ENCODE measurements around the gene DNAH14.

The DNAH14 gene

DNA sequence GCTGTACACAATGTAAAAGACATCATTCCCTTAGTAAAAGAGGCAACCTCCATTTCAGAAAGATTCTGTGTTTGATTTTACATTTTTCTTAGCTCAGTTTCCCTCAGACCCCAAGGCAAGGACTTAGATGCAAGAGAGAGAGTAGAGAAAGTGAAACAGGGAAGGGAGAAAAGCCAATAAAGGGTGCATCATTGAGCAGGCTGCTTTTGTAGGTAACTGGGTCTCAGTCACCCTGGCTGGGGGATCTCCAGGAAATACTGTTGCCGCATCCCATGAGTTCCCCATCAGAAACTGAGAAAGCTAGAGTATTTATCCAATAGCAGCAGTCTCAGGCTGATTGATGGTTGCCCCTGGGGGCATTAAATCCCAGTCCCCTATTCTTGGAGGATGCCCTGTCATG lies 23.1 kb upstream of the DNAH14 start:
- no peak for DNase-seq
- H3K27ac ChIP-seq (ENCODE audit: low read depth, low read length), result no peak overlapping the region
- H3K4me2 ChIP-seq (ENCODE audit: low read length), result no peak overlapping the region
- H3K56ac ChIP-seq (ENCODE audit: low read length), result peak overlapping the region; percentile 34
- no peak overlapping the region for H3K18ac ChIP-seq (ENCODE audit: low read length)
- H3K79me2 ChIP-seq (ENCODE audit: control insufficient read depth, insufficient read depth, low read length), result no peaks in the 10 kb centered on the region
- no CpG with 5 or more reads among the region's 1 CpG for WGBS (ENCODE audit: extremely low coverage, insufficient coverage, low lambda C conversion rate)
- H4K5ac ChIP-seq (ENCODE audit: low read length), result no peak overlapping the region
- H3K9ac ChIP-seq (ENCODE audit: low read length), result no peak overlapping the region
- no peak overlapping the region for H2BK120ac ChIP-seq (ENCODE audit: low read depth, low read length)
- peak overlapping the region; percentile 94 for H3K23ac ChIP-seq (ENCODE audit: low read length)
- no peak overlapping the region for H4K8ac ChIP-seq (ENCODE audit: low read depth, low read length)
- H2BK15ac ChIP-seq (replicated peaks; ENCODE audit: low read depth), result no peak overlapping the region
- no peaks in the 10 kb centered on the region for H3K36me3 ChIP-seq (ENCODE audit: control insufficient read depth, insufficient read depth, low read length)
- H3K4ac ChIP-seq (ENCODE audit: low read depth, low read length), result no peak overlapping the region
- no peaks in the 10 kb centered on the region for H3K27me3 ChIP-seq (ENCODE audit: insufficient read depth, low read length, poor library complexity)
- no peaks in the 10 kb centered on the region for H3K4me1 ChIP-seq (ENCODE audit: control insufficient read depth, low read depth, low read length)
- no peaks in the 10 kb centered on the region for H3K79me1 ChIP-seq (ENCODE audit: low read length)
- H2BK5ac ChIP-seq (ENCODE audit: low read length), result no peak overlapping the region
- H2AK5ac ChIP-seq (ENCODE audit: low read length), result no peak overlapping the region
- H3K4me3 ChIP-seq (ENCODE audit: low read length), result no peak overlapping the region

DNA sequence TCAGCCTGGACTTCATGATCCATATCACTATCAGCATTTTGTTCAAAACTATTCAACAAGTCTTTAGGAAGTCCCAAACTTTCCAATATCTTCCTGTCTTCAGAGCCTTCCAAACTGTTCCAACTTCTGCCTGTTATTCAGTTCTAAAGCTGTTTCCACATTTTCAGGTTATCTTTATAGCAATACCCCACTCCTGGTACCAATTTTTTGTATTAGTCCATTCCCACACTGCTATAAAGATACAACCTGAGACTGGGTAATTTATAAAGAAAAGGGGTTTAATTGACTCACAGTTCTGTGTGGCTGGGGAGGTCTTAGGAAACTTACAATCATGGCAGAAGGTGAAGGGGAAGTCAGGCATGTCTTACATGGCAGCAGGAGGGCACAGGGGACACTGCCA lies 18.3 kb upstream of the DNAH14 start:
- Histone ChIP-seq H3K56ac (ENCODE audit: low read length) (no peak overlapping the region), H4K8ac (ENCODE audit: low read depth, low read length) (no peak overlapping the region), H3K18ac (ENCODE audit: low read length) (no peak overlapping the region)

DNA sequence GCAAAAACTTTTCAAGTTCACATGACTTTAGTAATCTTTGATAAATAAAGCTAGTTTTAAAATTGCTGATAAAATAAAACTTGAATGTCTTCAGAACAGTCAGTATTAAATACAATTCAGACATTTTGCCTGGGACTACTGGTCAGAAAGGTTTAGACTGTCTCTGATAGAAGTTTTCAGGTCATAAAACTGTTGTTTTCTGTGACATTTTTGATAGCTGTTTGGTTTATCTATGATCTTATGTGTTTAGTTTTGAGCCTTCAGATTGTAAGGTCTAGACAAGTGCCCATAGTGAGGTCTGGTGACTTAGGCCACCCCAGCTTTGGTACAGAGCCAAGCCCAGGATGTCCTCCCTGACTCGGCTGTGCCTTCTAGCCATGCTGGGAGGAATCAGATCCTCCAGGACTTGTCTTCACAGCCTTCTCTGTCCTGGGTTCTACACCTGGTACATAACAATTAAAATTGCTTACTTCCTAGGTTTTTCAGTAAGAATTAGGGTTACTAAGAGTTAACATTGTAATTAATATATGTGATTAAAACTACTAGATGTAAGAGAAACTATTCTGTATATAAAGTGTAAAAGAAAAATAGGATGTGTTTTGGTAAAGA lies 15.1 kb upstream of the DNAH14 start:
- Histone ChIP-seq H3K23ac (ENCODE audit: low read length) (no peak overlapping the region), H3K4me3 (ENCODE audit: low read length) (no peak overlapping the region), H4K5ac (ENCODE audit: low read length) (no peak overlapping the region), H3K79me2 (ENCODE audit: control insufficient read depth, insufficient read depth, low read length) (no peaks in the 10 kb centered on the region), H3K27ac (ENCODE audit: low read depth, low read length) (no peak overlapping the region), H2BK5ac (ENCODE audit: low read length) (no peak overlapping the region), H3K9ac (ENCODE audit: low read length) (no peak overlapping the region), H3K4me2 (ENCODE audit: low read length) (no peak overlapping the region), H3K79me1 (ENCODE audit: low read length) (no peaks in the 10 kb centered on the region), H3K4me1 (ENCODE audit: control insufficient read depth, low read depth, low read length) (no peaks in the 10 kb centered on the region), H3K18ac (ENCODE audit: low read length) (no peak overlapping the region), H2BK15ac (replicated peaks; ENCODE audit: low read depth) (no peak overlapping the region), H4K8ac (ENCODE audit: low read depth, low read length) (no peak overlapping the region), H3K56ac (ENCODE audit: low read length) (no peak overlapping the region), H3K4ac (ENCODE audit: low read depth, low read length) (no peak overlapping the region), H2AK5ac (ENCODE audit: low read length) (no peak overlapping the region), H3K36me3 (ENCODE audit: control insufficient read depth, insufficient read depth, low read length) (no peaks in the 10 kb centered on the region), H3K27me3 (ENCODE audit: insufficient read depth, low read length, poor library complexity) (no peaks in the 10 kb centered on the region), H2BK120ac (ENCODE audit: low read depth, low read length) (no peak overlapping the region)
- WGBS (ENCODE audit: extremely low coverage, insufficient coverage, low lambda C conversion rate), result no CpG with 5 or more reads among the region's 1 CpG
- no peak for DNase-seq

More for the DNA sequence above, 18.3 kb upstream of the DNAH14 start:
- Histone ChIP-seq H2AK5ac (ENCODE audit: low read length) (no peak overlapping the region), H3K79me1 (ENCODE audit: low read length) (no peaks in the 10 kb centered on the region), H3K4ac (ENCODE audit: low read depth, low read length) (no peak overlapping the region), H3K36me3 (ENCODE audit: control insufficient read depth, insufficient read depth, low read length) (no peaks in the 10 kb centered on the region), H3K27me3 (ENCODE audit: insufficient read depth, low read length, poor library complexity) (no peaks in the 10 kb centered on the region), H3K23ac (ENCODE audit: low read length) (no peak overlapping the region), H3K4me1 (ENCODE audit: control insufficient read depth, low read depth, low read length) (no peaks in the 10 kb centered on the region), H3K4me2 (ENCODE audit: low read length) (no peak overlapping the region), H3K4me3 (ENCODE audit: low read length) (no peak overlapping the region), H2BK120ac (ENCODE audit: low read depth, low read length) (no peak overlapping the region), H3K27ac (ENCODE audit: low read depth, low read length) (no peak overlapping the region), H4K5ac (ENCODE audit: low read length) (no peak overlapping the region), H2BK15ac (replicated peaks; ENCODE audit: low read depth) (no peak overlapping the region), H2BK5ac (ENCODE audit: low read length) (no peak overlapping the region), H3K9ac (ENCODE audit: low read length) (no peak overlapping the region), H3K79me2 (ENCODE audit: control insufficient read depth, insufficient read depth, low read length) (no peaks in the 10 kb centered on the region)
- no peak for DNase-seq

DNA sequence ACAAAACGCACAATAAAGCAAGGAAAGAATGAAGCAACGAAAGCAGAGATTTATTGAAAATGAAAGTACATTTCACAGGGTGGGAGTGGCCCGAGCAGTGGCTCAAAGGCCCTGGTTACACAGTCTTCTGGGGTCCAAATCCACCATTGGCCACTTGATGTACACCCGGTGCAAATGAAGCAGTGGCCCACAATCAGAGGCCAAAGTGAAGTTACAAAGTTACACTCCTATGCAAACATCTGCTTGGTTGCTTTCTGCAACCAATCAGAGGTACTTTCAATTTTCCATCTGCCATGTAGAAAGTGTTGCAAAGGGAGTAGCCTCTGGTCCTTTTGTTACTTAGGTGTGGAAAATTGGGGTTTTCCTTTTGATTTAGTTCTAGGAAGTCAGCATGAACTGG lies 10.0 kb upstream of the DNAH14 start:
- Histone ChIP-seq H3K4me1 (ENCODE audit: control insufficient read depth, low read depth, low read length) (no peaks in the 10 kb centered on the region), H2BK5ac (ENCODE audit: low read length) (no peak overlapping the region), H3K79me2 (ENCODE audit: control insufficient read depth, insufficient read depth, low read length) (no peaks in the 10 kb centered on the region), H4K8ac (ENCODE audit: low read depth, low read length) (no peak overlapping the region), H3K4ac (ENCODE audit: low read depth, low read length) (no peak overlapping the region), H3K27ac (ENCODE audit: low read depth, low read length) (no peak overlapping the region), H3K9ac (ENCODE audit: low read length) (no peak overlapping the region), H2BK120ac (ENCODE audit: low read depth, low read length) (no peak overlapping the region), H2AK5ac (ENCODE audit: low read length) (no peak overlapping the region), H3K79me1 (ENCODE audit: low read length) (no peaks in the 10 kb centered on the region), H3K4me3 (ENCODE audit: low read length) (no peak overlapping the region), H3K56ac (ENCODE audit: low read length) (no peak overlapping the region), H3K4me2 (ENCODE audit: low read length) (no peak overlapping the region), H2BK15ac (replicated peaks; ENCODE audit: low read depth) (no peak overlapping the region), H3K23ac (ENCODE audit: low read length) (no peak overlapping the region), H3K18ac (ENCODE audit: low read length) (no peak overlapping the region), H3K27me3 (ENCODE audit: insufficient read depth, low read length, poor library complexity) (no peaks in the 10 kb centered on the region), H3K36me3 (ENCODE audit: control insufficient read depth, insufficient read depth, low read length) (no peaks in the 10 kb centered on the region), H4K5ac (ENCODE audit: low read length) (no peak overlapping the region)
- no CpG with 5 or more reads among the region's 4 CpGs for WGBS (ENCODE audit: extremely low coverage, insufficient coverage, low lambda C conversion rate)
- DNase-seq, result no peak

DNA sequence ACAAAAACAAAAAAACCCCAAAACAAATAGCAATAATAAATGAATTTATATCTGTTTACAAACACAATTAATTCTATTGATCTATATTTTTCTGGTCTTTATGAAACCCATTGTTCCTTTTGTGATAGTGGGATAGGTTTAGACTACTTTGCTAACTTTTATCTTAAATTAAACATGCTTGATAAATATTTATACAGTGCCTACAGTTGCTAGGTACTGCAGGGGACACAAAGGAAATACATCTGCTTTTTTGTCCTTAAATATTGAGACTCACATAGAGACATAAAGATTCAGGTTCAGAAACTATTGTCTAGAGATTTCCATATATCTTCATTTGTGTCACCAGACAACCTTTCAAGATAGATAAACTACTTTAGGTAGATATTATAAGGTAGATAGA lies 8.5 kb upstream of the DNAH14 start:
- Histone ChIP-seq H2AK5ac (ENCODE audit: low read length) (no peak overlapping the region), H3K79me1 (ENCODE audit: low read length) (no peaks in the 10 kb centered on the region), H3K4me3 (ENCODE audit: low read length) (no peak overlapping the region), H2BK15ac (replicated peaks; ENCODE audit: low read depth) (no peak overlapping the region), H3K23ac (ENCODE audit: low read length) (no peak overlapping the region), H3K9ac (ENCODE audit: low read length) (no peak overlapping the region), H3K56ac (ENCODE audit: low read length) (no peak overlapping the region), H2BK120ac (ENCODE audit: low read depth, low read length) (no peak overlapping the region), H3K4me2 (ENCODE audit: low read length) (no peak overlapping the region), H3K18ac (ENCODE audit: low read length) (no peak overlapping the region), H3K27ac (ENCODE audit: low read depth, low read length) (no peak overlapping the region), H3K4me1 (ENCODE audit: control insufficient read depth, low read depth, low read length) (no peaks in the 10 kb centered on the region), H3K36me3 (ENCODE audit: control insufficient read depth, insufficient read depth, low read length) (no peaks in the 10 kb centered on the region), H4K5ac (ENCODE audit: low read length) (no peak overlapping the region), H3K4ac (ENCODE audit: low read depth, low read length) (no peak overlapping the region), H3K79me2 (ENCODE audit: control insufficient read depth, insufficient read depth, low read length) (no peaks in the 10 kb centered on the region), H2BK5ac (ENCODE audit: low read length) (no peak overlapping the region), H3K27me3 (ENCODE audit: insufficient read depth, low read length, poor library complexity) (no peaks in the 10 kb centered on the region), H4K8ac (ENCODE audit: low read depth, low read length) (no peak overlapping the region)
- DNase-seq, result no peak

DNA sequence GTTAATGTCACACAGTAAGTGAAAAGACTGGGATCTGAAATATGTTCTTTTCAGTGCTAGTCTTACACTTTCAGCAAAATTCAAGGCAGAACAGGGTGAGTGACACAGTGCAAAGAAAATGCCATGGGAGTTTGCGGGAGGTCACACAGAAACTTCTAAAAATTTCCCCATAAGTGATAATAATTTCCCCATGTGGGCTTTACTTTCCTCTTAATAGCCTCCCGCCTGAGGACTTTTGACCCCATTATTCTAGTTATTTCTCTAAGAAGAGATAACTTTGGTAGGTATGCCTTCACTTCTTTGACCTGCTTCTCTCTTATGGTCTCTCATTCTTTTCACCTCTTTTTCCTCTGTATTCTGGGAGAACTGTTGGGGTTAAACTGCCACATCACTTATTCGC lies 8.1 kb upstream of the DNAH14 start:
- Histone ChIP-seq H3K4me1 (ENCODE audit: control insufficient read depth, low read depth, low read length) (no peaks in the 10 kb centered on the region), H3K56ac (ENCODE audit: low read length) (no peak overlapping the region), H2BK15ac (replicated peaks; ENCODE audit: low read depth) (no peak overlapping the region), H3K79me1 (ENCODE audit: low read length) (no peaks in the 10 kb centered on the region), H3K4ac (ENCODE audit: low read depth, low read length) (no peak overlapping the region), H3K4me3 (ENCODE audit: low read length) (no peak overlapping the region), H3K4me2 (ENCODE audit: low read length) (no peak overlapping the region), H3K18ac (ENCODE audit: low read length) (no peak overlapping the region), H2AK5ac (ENCODE audit: low read length) (no peak overlapping the region), H3K9ac (ENCODE audit: low read length) (no peak overlapping the region), H3K79me2 (ENCODE audit: control insufficient read depth, insufficient read depth, low read length) (no peaks in the 10 kb centered on the region), H4K5ac (ENCODE audit: low read length) (no peak overlapping the region), H3K23ac (ENCODE audit: low read length) (no peak overlapping the region), H2BK120ac (ENCODE audit: low read depth, low read length) (no peak overlapping the region), H3K27me3 (ENCODE audit: insufficient read depth, low read length, poor library complexity) (no peaks in the 10 kb centered on the region), H4K8ac (ENCODE audit: low read depth, low read length) (no peak overlapping the region), H2BK5ac (ENCODE audit: low read length) (no peak overlapping the region), H3K36me3 (ENCODE audit: control insufficient read depth, insufficient read depth, low read length) (no peaks in the 10 kb centered on the region), H3K27ac (ENCODE audit: low read depth, low read length) (no peak overlapping the region)
- DNase-seq, result no peak
- no CpG with 5 or more reads among the region's 3 CpGs for WGBS (ENCODE audit: extremely low coverage, insufficient coverage, low lambda C conversion rate)

Data from mesendoderm (in vitro differentiated cells).